Right lobe of liver (tissue), 4 donors: ENCODE data around the gene PLCXD1.

Experiments
- CTCF ChIP-seq, 4 donors: fragments of 200-600 bp in 3 of 4; fragments of 450-650 bp in 1 of 4; IDR thresholded peaks; one replicate each; pipeline versions ENCODE4 v1.5.1 to v1.8.0; 2016 to 2022; ENCODE audit warnings: antibody characterized with exemption in 4 of 4, mild to moderate bottlenecking in 2 of 4
- POLR2A ChIP-seq: fragments of 450-650 bp; IDR thresholded peaks from one replicate; pipeline ENCODE4 v1.6.1; 2017; ENCODE audit warnings: antibody characterized with exemption, mild to moderate bottlenecking
- donor health status: DM: no; HTN: no; CAD: no.
- donor health status: DM: no; HTN: no; CAD: no.
- donor health status: DM: no; HTN: yes; CAD: no.

- no peak for TF ChIP-seq POLR2A
- TF ChIP-seq CTCF (IDR thresholded peaks at IDR 0.05), result no peak
Observed at GRCh38 chrX:316351-317325, 35.5 kb downstream of the PLCXD1 start.
